HepG2 (cell line): ENCODE measurements around the gene SNX4. TPM values are rescaled to one million over a fixed set of nuclear protein-coding genes. Genes with fewer than 3 reads are reported as not detected.

Experiments
- BHLHE40 ChIP-seq: IDR thresholded peaks from 2 replicates; pipeline ENCODE4 v1.6.1; 2011; ENCODE audit warnings: low read length, improper control_type of control experiment
- FIP1L1 ChIP-seq: fragments of 200-400 bp; formaldehyde crosslinking; IDR thresholded peaks from 2 replicates; pipeline ENCODE4 v1.6.1; 2018; ENCODE audit warnings: low read depth, mild to moderate bottlenecking, low read length, moderate library complexity, borderline replicate concordance; ENCODE audit not compliant: insufficient read depth
- HOXA3 ChIP-seq: sonication (generic); formaldehyde crosslinking; IDR thresholded peaks from 2 replicates; pipeline ENCODE4 v1.5.0; 2020; ENCODE audit warnings: missing genetic modification reagents
- SIN3A ChIP-seq: IDR thresholded peaks from 2 replicates; pipeline ENCODE4 v1.6.1; 2011; ENCODE audit warnings: low read depth, mild to moderate bottlenecking, control low read depth, low read length, borderline replicate concordance
- SP4 ChIP-seq: sonication (generic); formaldehyde crosslinking; IDR thresholded peaks from 2 replicates; pipeline ENCODE4 v1.8.1; 2023; ENCODE audit warnings: mild to moderate bottlenecking, missing genetic modification reagents
- YY1 ChIP-seq: IDR thresholded peaks from 2 replicates; pipeline ENCODE4 v1.6.1; 2011; ENCODE audit warnings: low read length, low read depth, moderate library complexity, mild to moderate bottlenecking; ENCODE audit not compliant: insufficient read depth, insufficient replicate concordance
- ZBTB1 ChIP-seq: sonication (generic); formaldehyde crosslinking; IDR thresholded peaks from 2 replicates; pipeline ENCODE4 v1.4.0; 2020; ENCODE audit warnings: missing genetic modification reagents, borderline replicate concordance
- ZFX ChIP-seq: sonication (generic); formaldehyde crosslinking; IDR thresholded peaks from 2 replicates; pipeline ENCODE4 v1.4.0; 2020; ENCODE audit warnings: mild to moderate bottlenecking, low read depth, missing genetic modification reagents, moderate library complexity
- ZMYM2 ChIP-seq: sonication (generic); formaldehyde crosslinking; IDR thresholded peaks from 2 replicates; pipeline ENCODE4 v1.8.0; 2022; ENCODE audit warnings: mild to moderate bottlenecking, missing genetic modification reagents
- ZNF570 ChIP-seq: sonication (generic); formaldehyde crosslinking; IDR thresholded peaks from 2 replicates; pipeline ENCODE4 v1.4.0; 2020; ENCODE audit warnings: mild to moderate bottlenecking, missing genetic modification reagents, borderline replicate concordance
- ZNF670 ChIP-seq: sonication (generic); formaldehyde crosslinking; IDR thresholded peaks from 2 replicates; pipeline ENCODE4 v1.8.0; 2022; ENCODE audit warnings: mild to moderate bottlenecking, missing genetic modification reagents, borderline replicate concordance
- polyA plus RNA-seq, 8 experiments: library from polyadenylated mRNA; depleted of rRNA in 3 of 8; stranded (reverse) in 7 of 8; unstranded in 1 of 8; fragments of >200 nt; fragmentation: Illumina TruSeq in 4 of 8; extraction: Trizol in 4 of 8; gene quantifications; 2 replicates each; pipeline versions ENCODE4 v1.2.1 to v1.2.3, GENCODE V29; 2011 to 2016; ENCODE audit warnings: low read depth in 4 of 8, missing spikeins in 1 of 8, mixed read lengths in 1 of 8; ENCODE audit not compliant: insufficient read depth in 1 of 8
- total RNA-seq, 5 experiments: library from RNA; depleted of rRNA; stranded (reverse); fragments of >200 nt; fragmentation: Illumina TruSeq; extraction: Trizol; gene quantifications; 2 replicates each; pipeline ENCODE4 v1.2.3, GENCODE V29; 2016; ENCODE audit warnings: low read depth in 1 of 5
- TF ChIP-seq, protein P1 (sequence below): sonication (generic); formaldehyde crosslinking; IDR thresholded peaks from 2 replicates; pipeline ENCODE4 v1.5.0; 2020; ENCODE audit warnings: mild to moderate bottlenecking, missing genetic modification reagents, borderline replicate concordance
- TF ChIP-seq, protein P2 (sequence below): sonication (generic); formaldehyde crosslinking; IDR thresholded peaks from 2 replicates; pipeline ENCODE4 v1.8.1; 2023; ENCODE audit warnings: mild to moderate bottlenecking, missing genetic modification reagents
- TF ChIP-seq, protein P3 (sequence below): sonication (generic); formaldehyde crosslinking; IDR thresholded peaks from 2 replicates; pipeline ENCODE4 v1.5.1; 2020; ENCODE audit warnings: mild to moderate bottlenecking, moderate library complexity, missing genetic modification reagents
- TF ChIP-seq, protein P4 (sequence below): sonication (generic); formaldehyde crosslinking; IDR thresholded peaks from 2 replicates; pipeline ENCODE4 v1.4.0; 2020; ENCODE audit warnings: mild to moderate bottlenecking, missing genetic modification reagents
- TF ChIP-seq, protein P5 (sequence below): sonication (generic); formaldehyde crosslinking; IDR thresholded peaks from 2 replicates; pipeline ENCODE4 v1.4.0; 2020; ENCODE audit warnings: missing genetic modification reagents, borderline replicate concordance
- TF ChIP-seq, protein P6 (sequence below): sonication (generic); formaldehyde crosslinking; IDR thresholded peaks from 2 replicates; pipeline ENCODE4 v1.4.0; 2020; ENCODE audit warnings: missing genetic modification reagents, borderline replicate concordance

SNX4 gene
- total and polyA plus RNA-seq, 2 of the 13 experiments (the other 11 are each of a cell fraction or from before 2014, with no cell fraction given): 18.1 to 73.6 TPM

DNA sequence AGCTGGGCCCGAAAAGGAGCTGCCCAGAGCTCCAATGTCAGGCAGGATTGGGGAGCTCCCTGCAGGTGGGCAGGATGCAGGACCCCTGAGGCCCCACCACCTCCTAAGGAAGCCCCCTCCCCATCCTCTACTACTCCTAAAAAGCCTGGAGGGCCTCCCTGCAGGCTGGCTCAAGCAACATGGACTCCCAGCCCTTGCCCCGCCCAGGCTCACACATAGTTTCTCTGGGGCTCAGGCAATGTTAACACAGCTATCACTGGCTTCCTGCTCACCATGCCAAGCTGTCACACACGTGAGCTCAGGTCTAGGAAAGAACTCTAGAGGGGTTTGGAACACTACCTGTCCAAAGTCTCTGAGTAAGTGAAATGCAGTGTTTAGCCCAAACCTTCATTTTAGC is 79.4 kb downstream of the SNX4 start (continued):
- TF ChIP-seq, protein P1, sequence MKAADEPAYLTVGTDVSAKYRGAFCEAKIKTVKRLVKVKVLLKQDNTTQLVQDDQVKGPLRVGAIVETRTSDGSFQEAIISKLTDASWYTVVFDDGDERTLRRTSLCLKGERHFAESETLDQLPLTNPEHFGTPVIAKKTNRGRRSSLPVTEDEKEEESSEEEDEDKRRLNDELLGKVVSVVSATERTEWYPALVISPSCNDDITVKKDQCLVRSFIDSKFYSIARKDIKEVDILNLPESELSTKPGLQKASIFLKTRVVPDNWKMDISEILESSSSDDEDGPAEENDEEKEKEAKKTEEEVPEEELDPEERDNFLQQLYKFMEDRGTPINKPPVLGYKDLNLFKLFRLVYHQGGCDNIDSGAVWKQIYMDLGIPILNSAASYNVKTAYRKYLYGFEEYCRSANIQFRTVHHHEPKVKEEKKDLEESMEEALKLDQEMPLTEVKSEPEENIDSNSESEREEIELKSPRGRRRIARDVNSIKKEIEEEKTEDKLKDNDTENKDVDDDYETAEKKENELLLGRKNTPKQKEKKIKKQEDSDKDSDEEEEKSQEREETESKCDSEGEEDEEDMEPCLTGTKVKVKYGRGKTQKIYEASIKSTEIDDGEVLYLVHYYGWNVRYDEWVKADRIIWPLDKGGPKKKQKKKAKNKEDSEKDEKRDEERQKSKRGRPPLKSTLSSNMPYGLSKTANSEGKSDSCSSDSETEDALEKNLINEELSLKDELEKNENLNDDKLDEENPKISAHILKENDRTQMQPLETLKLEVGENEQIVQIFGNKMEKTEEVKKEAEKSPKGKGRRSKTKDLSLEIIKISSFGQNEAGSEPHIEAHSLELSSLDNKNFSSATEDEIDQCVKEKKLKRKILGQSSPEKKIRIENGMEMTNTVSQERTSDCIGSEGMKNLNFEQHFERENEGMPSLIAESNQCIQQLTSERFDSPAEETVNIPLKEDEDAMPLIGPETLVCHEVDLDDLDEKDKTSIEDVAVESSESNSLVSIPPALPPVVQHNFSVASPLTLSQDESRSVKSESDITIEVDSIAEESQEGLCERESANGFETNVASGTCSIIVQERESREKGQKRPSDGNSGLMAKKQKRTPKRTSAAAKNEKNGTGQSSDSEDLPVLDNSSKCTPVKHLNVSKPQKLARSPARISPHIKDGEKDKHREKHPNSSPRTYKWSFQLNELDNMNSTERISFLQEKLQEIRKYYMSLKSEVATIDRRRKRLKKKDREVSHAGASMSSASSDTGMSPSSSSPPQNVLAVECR (CRISPR knock-in tag): peak; percentile 36; the same call in 1 of the 2 replicates
- TF ChIP-seq BHLHE40 (peak; percentile 74), ZNF570 (CRISPR knock-in tag) (no peak), ZFX (CRISPR knock-in tag) (peak; percentile 48; the same call in 1 of the 2 replicates), ZNF670 (CRISPR knock-in tag) (no peak), SIN3A (no peak), FIP1L1 (no peak), ZBTB1 (no peak), HOXA3 (CRISPR knock-in tag) (peak; percentile 42; the same call in 1 of the 2 replicates), SP4 (no peak; the same call in 1 of the 2 replicates), ZMYM2 (CRISPR knock-in tag) (no peak), YY1 (peak; percentile 37)
- TF ChIP-seq, protein P2, sequence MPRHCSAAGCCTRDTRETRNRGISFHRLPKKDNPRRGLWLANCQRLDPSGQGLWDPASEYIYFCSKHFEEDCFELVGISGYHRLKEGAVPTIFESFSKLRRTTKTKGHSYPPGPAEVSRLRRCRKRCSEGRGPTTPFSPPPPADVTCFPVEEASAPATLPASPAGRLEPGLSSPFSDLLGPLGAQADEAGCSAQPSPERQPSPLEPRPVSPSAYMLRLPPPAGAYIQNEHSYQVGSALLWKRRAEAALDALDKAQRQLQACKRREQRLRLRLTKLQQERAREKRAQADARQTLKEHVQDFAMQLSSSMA (CRISPR knock-in tag): no peak
- TF ChIP-seq, protein P3, sequence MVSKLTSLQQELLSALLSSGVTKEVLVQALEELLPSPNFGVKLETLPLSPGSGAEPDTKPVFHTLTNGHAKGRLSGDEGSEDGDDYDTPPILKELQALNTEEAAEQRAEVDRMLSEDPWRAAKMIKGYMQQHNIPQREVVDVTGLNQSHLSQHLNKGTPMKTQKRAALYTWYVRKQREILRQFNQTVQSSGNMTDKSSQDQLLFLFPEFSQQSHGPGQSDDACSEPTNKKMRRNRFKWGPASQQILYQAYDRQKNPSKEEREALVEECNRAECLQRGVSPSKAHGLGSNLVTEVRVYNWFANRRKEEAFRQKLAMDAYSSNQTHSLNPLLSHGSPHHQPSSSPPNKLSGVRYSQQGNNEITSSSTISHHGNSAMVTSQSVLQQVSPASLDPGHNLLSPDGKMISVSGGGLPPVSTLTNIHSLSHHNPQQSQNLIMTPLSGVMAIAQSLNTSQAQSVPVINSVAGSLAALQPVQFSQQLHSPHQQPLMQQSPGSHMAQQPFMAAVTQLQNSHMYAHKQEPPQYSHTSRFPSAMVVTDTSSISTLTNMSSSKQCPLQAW (CRISPR knock-in tag): peak; percentile 17; the same call in 1 of the 2 replicates
- TF ChIP-seq, protein P4, sequence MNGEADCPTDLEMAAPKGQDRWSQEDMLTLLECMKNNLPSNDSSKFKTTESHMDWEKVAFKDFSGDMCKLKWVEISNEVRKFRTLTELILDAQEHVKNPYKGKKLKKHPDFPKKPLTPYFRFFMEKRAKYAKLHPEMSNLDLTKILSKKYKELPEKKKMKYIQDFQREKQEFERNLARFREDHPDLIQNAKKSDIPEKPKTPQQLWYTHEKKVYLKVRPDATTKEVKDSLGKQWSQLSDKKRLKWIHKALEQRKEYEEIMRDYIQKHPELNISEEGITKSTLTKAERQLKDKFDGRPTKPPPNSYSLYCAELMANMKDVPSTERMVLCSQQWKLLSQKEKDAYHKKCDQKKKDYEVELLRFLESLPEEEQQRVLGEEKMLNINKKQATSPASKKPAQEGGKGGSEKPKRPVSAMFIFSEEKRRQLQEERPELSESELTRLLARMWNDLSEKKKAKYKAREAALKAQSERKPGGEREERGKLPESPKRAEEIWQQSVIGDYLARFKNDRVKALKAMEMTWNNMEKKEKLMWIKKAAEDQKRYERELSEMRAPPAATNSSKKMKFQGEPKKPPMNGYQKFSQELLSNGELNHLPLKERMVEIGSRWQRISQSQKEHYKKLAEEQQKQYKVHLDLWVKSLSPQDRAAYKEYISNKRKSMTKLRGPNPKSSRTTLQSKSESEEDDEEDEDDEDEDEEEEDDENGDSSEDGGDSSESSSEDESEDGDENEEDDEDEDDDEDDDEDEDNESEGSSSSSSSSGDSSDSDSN (CRISPR knock-in tag): 0 out of 2 replicates have a peak, but pooled peaks have one; percentile 15
- TF ChIP-seq, protein P5, sequence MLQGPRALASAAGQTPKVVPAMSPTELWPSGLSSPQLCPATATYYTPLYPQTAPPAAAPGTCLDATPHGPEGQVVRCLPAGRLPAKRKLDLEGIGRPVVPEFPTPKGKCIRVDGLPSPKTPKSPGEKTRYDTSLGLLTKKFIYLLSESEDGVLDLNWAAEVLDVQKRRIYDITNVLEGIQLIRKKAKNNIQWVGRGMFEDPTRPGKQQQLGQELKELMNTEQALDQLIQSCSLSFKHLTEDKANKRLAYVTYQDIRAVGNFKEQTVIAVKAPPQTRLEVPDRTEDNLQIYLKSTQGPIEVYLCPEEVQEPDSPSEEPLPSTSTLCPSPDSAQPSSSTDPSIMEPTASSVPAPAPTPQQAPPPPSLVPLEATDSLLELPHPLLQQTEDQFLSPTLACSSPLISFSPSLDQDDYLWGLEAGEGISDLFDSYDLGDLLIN (CRISPR knock-in tag): no peak
- TF ChIP-seq, protein P6, sequence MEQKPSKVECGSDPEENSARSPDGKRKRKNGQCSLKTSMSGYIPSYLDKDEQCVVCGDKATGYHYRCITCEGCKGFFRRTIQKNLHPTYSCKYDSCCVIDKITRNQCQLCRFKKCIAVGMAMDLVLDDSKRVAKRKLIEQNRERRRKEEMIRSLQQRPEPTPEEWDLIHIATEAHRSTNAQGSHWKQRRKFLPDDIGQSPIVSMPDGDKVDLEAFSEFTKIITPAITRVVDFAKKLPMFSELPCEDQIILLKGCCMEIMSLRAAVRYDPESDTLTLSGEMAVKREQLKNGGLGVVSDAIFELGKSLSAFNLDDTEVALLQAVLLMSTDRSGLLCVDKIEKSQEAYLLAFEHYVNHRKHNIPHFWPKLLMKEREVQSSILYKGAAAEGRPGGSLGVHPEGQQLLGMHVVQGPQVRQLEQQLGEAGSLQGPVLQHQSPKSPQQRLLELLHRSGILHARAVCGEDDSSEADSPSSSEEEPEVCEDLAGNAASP (CRISPR knock-in tag): no peak
